ENCODE measurements around the gene KANK2.
"Not testable (repeated sequence)": the region's sequence is repeated elsewhere in the genome, so short reads cannot be mapped to it uniquely, and the experiment has no call there.

The KANK2 gene

DNA sequence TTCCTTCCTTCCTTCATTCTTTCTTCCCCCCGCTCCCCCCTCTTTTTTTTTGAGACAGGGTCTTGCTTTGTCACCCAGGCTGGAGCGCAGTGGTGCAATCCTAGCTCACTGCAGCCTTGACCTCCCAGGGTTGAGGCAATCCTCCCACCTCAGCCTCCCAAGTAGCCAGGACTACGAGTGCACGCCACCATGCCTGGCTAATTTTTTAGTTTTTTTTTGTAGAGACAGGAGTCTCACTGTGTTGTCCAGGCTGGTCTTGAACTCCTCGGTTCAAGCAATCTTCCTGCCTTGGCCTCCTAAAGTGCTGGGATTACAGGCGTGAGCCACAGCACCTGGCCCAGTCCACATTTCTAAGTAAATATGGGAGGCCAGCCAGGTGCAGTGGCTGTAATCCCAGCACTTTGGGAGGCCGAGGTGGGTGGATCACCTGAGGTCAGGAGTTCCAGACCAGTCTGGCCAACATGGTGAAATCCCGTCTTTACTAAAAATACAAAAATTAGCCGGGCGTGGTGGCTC lies 57.3 kb downstream of the KANK2 start:
- not testable (repeated sequence) for DNase-seq (ENCODE audit: low read depth in 3 of 3)

DNA sequence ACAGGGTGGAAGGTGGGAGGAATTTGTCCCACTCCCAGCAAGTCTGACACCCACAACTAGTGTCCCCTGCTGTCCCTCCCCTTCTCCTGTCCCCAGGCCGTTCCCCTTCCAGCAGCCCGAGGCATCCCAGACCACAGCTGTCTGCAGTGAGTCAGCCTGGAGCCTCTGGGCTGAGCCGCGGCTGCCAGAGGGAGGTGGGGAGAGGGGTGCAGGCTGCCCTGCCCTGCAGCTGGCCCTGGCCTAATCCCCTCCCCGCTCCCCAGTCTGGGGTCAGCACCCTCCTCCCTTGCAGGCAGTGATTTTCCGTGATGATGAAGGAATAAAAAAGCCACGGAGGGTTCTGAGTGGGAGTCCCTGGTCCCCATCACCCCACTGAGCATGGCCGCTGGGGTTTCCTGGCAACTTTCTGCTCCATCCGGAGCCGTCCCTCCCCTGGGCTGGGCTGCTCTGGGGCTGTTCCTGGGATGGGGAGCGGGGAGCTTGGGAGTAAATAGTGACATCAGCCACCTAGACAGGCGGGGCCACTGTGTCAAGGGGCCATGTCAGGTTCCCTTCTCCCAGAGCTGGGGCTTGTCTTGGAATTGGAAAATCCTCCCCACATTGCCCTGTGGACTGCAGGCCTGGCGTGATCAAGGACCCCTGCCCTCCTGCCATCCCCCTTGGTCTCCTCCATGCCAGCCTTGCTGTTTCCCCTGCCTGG lies 58.6 kb downstream of the KANK2 start:
- DNase-seq (ENCODE audit: low read depth in 3 of 3), result no peak

DNA sequence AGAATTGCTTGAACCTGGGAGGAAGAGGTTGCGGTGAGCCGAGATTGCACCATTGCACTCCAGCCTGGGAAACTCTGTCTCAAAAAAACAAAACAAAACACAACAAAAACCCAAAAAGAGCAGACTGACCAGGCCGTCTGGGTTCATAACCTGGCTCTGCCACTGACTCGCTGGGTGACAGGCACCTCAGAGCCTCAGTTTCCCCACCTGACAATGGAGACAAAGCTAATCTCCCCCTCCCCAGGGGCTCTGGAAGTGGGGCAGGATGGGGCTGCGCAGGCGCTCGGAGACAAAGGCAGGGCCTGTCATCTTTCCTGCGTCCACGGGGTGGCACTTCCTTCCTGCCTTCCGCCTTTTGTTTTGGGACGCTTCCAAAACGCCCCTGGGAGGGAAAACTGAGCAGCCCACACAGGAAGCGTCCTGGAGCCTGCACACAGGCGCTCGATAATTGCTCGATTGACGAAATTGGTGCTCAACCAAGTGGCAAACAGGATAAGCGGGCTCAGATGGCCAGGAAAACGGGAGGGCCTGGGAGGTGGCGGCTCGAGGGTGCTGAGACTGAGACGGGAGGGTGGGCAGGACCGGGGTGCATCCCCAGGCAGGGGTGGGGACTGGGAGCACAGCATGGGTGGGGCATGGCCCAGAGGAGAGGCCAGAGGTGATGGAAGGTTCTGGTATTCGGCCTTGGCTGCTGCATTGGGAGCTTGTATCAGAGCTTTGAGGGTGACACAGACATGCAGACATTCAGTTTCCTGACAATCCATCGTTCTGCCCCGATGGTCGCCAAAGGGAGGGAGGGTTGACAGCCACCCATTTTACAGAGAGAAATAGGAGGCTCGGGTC lies 59.6 kb downstream of the KANK2 start:
- peak in 2 of 3 experiments; percentile 17 to 22 for DNase-seq (ENCODE audit: low read depth in 3 of 3)

DNA sequence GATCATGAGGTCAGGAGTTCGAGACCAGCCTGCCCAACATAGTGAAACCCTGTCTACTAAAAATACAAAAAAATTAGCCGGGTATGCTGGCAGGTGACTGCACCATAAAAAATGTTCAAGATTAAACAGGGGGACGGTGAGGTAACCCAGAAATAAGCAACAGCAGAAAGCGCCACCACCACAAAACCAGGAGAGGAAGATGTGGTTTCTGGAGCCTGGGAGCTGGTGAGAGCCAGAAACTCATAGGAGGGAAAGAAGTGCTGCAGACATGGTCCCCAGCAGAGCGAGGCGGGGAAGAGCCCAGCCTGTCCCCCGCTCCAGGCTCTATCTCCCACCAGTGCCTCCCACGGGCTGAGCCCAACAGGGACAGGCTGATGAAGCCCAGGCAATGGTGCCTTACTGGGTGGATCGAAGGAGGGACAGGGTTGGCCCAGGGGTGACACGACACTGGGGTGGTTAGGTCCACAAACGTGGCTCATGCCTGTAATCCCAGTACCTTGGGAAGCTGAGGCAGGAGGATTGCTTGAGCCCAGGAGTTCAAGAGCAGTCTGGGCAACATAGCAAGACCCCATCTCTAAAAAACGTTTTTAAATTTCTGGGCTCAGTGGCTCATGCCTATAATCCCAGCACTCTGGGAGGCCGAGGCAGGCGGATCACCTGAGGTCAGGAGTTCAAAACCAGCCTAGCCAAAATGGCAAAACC lies 60.8 kb downstream of the KANK2 start:
- DNase-seq (ENCODE audit: low read depth in 3 of 3), result no peak

DNA sequence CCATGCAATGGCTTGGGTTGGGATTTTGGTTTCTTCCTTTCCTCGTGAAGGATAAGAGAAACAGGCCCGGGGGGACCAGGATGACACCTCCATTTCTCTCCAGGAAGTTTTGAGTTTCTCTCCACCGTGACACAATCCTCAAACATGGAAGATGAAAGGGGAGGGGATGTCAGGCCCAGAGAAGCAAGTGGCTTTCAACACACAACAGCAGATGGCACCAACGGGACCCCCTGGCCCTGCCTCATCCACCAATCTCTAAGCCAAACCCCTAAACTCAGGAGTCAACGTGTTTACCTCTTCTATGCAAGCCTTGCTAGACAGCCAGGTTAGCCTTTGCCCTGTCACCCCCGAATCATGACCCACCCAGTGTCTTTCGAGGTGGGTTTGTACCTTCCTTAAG lies 65.9 kb downstream of the KANK2 start:
- DNase-seq (ENCODE audit: low read depth in 3 of 3), result no peak

DNA sequence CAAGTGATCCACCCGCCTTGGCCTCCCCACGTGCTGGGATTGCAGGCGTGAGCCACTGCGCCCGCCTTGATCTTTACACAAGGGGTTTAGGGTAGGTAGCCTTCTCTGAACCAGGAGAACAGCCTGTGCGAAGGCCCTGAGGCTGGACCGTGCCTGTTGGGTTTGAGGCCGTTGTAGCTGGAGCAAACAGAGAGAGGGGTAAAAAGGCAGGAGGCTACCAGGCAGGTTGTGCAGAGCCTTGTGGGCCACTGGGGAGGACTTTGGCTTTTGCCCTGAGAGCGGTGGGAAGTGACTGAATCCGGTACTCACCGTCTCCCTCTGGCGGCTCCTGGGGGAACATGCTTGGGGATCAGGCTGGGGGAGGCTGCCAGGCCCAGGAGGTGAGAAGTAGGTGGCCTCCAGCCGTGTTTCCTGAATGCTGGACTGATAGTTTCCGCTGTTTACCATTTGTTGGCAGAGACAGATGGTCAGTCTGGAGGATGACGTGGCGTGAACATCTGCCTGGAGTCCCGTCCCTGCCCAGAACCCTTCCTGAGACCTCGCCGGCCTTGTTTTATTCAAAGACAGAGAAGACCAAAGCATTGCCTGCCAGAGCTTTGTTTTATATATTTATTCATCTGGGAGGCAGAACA lies 66.4 kb downstream of the KANK2 start:
- DNase-seq (ENCODE audit: low read depth in 3 of 3), result peak; percentile 41 to 58 (median 44)

DNA sequence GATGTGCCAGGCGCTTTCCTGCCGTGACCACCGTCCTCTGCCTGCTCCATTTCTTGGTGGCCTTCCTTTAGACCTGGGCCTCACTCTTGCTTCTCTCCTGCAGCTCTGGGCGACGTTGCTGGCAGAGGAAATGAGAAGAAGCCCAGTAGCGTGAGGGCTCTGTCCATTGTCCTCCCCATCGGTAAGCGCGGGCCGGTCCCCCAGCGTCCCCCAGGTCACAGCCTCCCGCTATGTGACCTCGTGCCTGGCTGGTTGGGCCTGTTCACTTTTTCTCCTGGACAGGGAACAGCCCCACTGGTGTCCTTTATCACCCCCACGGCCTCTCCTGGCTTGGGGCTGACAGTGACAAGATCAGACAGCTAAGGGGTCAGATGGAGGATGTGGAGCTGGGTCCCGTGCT lies 69.4 kb downstream of the KANK2 start:
- DNase-seq (ENCODE audit: low read depth in 3 of 3), result no peak

DNA sequence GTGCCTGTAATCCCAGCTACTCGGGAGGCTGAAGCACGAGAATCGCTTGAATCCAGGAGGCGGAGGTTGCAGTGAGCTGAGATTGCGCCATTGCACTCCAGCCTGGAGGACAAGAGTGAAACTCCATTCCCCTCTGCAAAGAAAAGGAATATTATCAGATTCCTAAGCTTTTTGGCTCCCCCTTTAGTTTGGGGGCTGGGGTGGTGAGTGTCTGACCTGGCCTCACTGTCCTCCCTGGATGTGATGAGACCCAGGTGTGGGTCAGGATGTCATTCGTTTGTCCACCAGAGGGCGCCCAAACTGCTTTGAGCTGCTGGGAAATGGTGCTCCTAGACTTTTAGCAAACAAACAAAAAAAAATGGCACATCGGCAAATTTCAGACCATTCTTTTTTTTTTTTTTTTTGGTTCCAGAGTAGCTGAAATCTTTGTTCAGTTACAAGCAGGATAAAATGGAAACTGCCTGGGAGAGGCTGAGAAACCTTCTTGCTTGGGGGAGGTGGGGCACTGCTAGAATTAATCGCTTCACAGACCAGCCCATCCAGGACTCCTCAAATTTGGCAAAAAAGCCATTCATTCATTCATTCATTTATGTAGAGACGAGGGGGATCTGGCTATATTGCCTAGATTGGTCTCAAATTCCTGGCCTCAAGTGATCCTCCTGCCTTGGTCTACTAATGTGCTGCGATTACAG lies 71.2 kb downstream of the KANK2 start:
- peak; percentile 49 to 62 (median 58) for DNase-seq (ENCODE audit: low read depth in 3 of 3)

DNA sequence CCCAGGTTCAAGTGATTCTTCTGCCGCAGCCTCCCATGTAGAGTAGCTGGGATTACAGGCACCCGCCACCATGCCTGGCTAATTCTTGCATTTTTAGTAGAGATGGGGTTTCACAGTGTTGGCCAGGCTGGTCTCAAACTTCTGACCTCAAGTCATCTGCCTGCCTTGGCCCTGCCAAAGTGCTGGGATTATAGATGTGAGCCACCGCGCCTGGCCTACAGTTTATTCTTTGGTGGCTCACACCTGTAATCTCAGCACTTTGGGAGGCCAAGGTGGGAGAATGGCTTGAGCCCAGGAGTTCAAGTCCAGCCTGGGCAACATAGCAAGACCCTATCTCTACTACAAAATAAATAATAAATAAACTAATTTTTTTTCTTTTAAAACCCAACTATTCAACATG lies 73.2 kb downstream of the KANK2 start:
- not testable (repeated sequence) for DNase-seq (ENCODE audit: low read depth in 3 of 3)

DNA sequence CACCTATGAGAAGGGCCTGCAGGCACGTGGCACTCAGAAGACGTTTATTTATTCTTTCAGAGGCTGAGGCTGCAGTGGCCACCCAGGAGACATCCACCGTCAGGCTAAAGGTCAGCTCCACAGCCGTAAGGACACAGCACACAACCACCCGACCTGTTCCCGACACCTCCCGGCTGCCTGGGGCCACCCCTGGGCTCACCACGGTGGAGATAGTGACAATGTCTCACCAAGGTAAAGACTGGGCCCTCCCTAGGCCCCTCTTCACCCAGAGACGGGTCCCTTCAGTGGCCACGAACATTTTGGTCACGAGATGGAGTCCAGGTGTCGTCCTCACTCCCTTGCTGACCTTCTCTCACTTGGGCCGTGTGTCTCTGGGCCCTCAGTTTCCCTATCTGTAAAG lies 74.2 kb downstream of the KANK2 start:
- DNase-seq (ENCODE audit: low read depth in 3 of 3), result no peak

DNA sequence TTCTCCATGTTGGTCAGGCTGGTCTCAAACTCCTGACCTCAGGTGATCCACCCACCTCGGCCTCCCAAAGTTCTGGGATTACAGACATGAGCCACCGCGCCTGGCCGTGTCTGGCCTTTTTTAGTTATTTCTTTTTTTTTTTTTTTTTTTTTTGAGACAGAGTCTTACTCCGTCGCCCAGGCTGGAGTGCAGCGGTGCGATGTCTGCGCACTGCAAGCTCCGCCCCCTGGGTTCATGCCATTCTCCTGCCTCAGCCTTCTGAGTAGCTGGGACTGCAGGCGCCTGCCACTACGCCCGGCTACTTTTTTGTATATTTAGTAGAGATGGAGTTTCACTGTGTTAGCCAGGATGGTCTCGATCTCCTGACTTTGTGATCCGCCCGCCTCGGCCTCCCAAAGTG lies 75.4 kb downstream of the KANK2 start:
- DNase-seq (ENCODE audit: low read depth in 3 of 3), result not testable (repeated sequence)

DNA sequence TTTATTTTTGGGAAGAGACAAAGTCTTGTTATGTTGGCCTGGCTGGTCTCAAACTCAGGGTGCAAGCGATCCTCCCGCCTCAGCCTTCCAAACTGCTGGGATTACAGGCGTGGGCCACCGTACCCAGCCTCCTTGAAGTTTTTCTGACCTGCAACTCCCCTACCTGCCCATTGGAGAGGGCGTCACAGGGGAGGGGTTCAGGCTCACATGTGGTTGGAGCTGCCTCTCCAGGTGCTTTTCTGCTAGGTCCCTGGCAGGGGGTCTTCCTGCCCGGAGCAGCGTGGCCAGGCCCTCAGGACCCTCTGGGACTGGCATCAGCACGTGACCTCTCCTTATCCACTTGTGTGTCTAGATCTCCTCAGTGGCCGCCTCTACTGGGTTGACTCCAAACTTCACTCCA lies 80.8 kb downstream of the KANK2 start:
- DNase-seq (ENCODE audit: low read depth in 3 of 3), result no peak

DNA sequence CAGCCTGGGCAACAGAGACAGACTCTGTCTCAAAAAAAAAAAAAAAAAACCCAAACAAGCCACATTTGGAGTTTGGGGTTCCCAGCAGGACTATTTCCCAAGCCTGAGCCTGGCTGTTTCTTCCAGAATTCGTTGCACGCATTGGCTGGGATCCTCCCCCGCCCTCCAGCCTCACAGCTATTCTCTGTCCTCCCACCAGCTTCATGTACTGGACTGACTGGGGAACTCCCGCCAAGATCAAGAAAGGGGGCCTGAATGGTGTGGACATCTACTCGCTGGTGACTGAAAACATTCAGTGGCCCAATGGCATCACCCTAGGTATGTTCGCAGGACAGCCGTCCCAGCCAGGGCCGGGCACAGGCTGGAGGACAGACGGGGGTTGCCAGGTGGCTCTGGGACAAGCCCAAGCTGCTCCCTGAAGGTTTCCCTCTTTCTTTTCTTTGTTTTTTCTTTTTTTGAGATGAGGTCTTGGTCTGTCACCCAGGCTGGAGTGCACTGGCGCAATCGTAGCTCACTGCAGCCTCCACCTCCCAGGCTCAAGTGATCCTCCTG lies 81.4 kb downstream of the KANK2 start:
- DNase-seq (ENCODE audit: low read depth in 3 of 3), result no peak

DNA sequence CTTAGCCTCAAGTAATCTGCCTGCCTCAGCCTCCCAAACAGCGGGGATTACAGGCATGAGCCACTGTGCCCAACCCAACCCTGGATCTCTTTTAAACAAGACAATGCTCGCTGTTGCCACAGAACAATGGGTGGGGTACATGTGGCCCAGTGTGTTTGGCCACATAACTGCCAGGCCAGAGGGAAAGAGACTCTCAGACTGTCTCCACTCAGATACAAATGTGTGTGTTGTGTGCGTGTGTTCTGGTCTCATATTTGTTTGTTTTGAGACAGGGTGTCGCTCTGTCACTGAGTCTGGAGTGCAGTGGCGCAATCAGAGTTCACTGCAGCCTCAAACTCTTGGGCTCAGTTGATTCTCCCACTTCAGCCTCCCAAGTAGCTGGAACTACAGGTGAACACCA lies 82.3 kb downstream of the KANK2 start:
- no peak for DNase-seq (ENCODE audit: low read depth in 3 of 3)
